Measurements from ENCODE around the gene FOXP1.

Gene FOXP1

DNA sequence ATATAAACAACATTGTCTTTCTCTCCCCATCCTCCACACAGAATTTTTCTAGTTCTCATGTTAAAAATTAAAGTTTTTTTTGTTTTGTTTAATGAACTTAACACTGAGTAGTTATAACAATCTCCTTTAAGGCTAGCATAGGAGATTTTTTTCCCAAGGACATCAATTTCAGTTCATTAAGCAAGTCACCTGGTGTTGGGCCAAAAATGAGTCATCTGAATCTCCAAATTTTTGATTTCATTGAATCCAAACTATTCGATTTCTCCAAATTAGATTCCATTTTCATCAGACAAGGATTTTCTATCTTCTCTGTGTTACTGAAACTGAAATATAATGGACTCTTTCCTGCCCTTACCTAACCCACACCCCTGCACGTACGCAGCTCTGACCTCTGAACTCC is 639.6 kb downstream of the FOXP1 start:
- H3K27ac ChIP-seq, result no peak overlapping the region
- no peaks in the 10 kb centered on the region for H3K27me3 ChIP-seq (ENCODE audit: control insufficient read depth, insufficient read depth, low read length)
- no peaks in the 10 kb centered on the region for H3K79me2 ChIP-seq
- no peaks in the 10 kb centered on the region for H3K4me1 ChIP-seq
- H3K9me3 ChIP-seq (ENCODE audit: control insufficient read depth, low read length), result no peaks in the 10 kb centered on the region
- no peak overlapping the region for H3K4me2 ChIP-seq (ENCODE audit: low read length)
- no peak overlapping the region for H3K4me3 ChIP-seq (ENCODE audit: low read depth, low read length)
- no peak overlapping the region for H3K9ac ChIP-seq
- no peak overlapping the region for H2AFZ ChIP-seq
- no peaks in the 10 kb centered on the region for H3K36me3 ChIP-seq (ENCODE audit: control insufficient read depth, insufficient read depth, low read length)
- no peak for TF ChIP-seq CTCF (IDR thresholded peaks at IDR 0.05)

- no peak for TF ChIP-seq CTCF (IDR thresholded peaks at IDR 0.05)
- no peak overlapping the region for H3K9ac ChIP-seq
These were observed 650.3 kb downstream of the FOXP1 start for GRCh38 chr3:70933105-70933810.

GRCh38 chr3:70930066-70930465 is 653.5 kb downstream of the FOXP1 start:
- TF ChIP-seq CTCF (IDR thresholded peaks at IDR 0.05), result no peak
- H3K9ac ChIP-seq, result no peak overlapping the region
- no peak overlapping the region for H3K27ac ChIP-seq
- no peaks in the 10 kb centered on the region for H3K27me3 ChIP-seq (ENCODE audit: control insufficient read depth, insufficient read depth, low read length)
- no peak overlapping the region for H3K4me3 ChIP-seq (ENCODE audit: low read depth, low read length)
- no peaks in the 10 kb centered on the region for H3K36me3 ChIP-seq (ENCODE audit: control insufficient read depth, insufficient read depth, low read length)
- no peaks in the 10 kb centered on the region for H3K79me2 ChIP-seq
- H2AFZ ChIP-seq, result no peak overlapping the region
- no peaks in the 10 kb centered on the region for H3K9me3 ChIP-seq (ENCODE audit: control insufficient read depth, low read length)
- no peak overlapping the region for H3K4me2 ChIP-seq (ENCODE audit: low read length)
- H3K4me1 ChIP-seq, result no peaks in the 10 kb centered on the region

More at GRCh38 chr3:70933105-70933810, 650.3 kb downstream of the FOXP1 start:
- no peak overlapping the region for H3K4me2 ChIP-seq (ENCODE audit: low read length)
- no peak overlapping the region for H3K4me3 ChIP-seq (ENCODE audit: low read depth, low read length)
- no peaks in the 10 kb centered on the region for H3K36me3 ChIP-seq (ENCODE audit: control insufficient read depth, insufficient read depth, low read length)
- no peaks in the 10 kb centered on the region for H3K9me3 ChIP-seq (ENCODE audit: control insufficient read depth, low read length)
- H3K79me2 ChIP-seq, result no peaks in the 10 kb centered on the region
- H2AFZ ChIP-seq, result no peak overlapping the region
- no peaks in the 10 kb centered on the region for H3K4me1 ChIP-seq
- H3K27ac ChIP-seq, result no peak overlapping the region
- no peaks in the 10 kb centered on the region for H3K27me3 ChIP-seq (ENCODE audit: control insufficient read depth, insufficient read depth, low read length)

- no peak for TF ChIP-seq CTCF (IDR thresholded peaks at IDR 0.05)
- H3K27ac ChIP-seq, result no peak overlapping the region
- H2AFZ ChIP-seq, result no peak overlapping the region
- no peak overlapping the region for H3K4me3 ChIP-seq (ENCODE audit: low read depth, low read length)
- no peaks in the 10 kb centered on the region for H3K4me1 ChIP-seq
- H3K36me3 ChIP-seq (ENCODE audit: control insufficient read depth, insufficient read depth, low read length), result no peaks in the 10 kb centered on the region
- no peak overlapping the region for H3K4me2 ChIP-seq (ENCODE audit: low read length)
- no peaks in the 10 kb centered on the region for H3K27me3 ChIP-seq (ENCODE audit: control insufficient read depth, insufficient read depth, low read length)
- no peaks in the 10 kb centered on the region for H3K79me2 ChIP-seq
- no peaks in the 10 kb centered on the region for H3K9me3 ChIP-seq (ENCODE audit: control insufficient read depth, low read length)
- H3K9ac ChIP-seq, result no peak overlapping the region
These were observed 656.3 kb downstream of the FOXP1 start for GRCh38 chr3:70927239-70927638.

DNA sequence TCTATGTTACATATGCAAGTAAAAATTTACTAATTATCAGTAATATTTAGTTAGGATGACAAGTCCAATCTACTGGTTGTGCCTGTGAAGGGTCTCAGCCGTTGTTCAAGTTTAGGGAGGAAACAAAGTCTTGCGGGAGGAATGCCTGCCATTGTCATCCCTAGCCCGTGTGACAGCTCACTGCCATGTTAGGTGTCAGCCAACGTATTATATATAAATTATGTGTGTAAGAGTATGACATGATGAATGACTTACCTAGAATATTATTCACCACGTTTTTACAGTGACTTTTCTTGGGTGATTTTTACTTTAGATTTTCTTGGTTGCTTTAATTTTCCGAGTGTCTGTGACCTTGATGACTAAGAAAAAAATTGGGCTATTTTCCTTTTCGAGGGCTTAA is 656.7 kb downstream of the FOXP1 start:
- no peak for TF ChIP-seq CTCF (IDR thresholded peaks at IDR 0.05)
- Histone ChIP-seq H3K4me3 (ENCODE audit: low read depth, low read length) (no peak overlapping the region), H3K4me2 (ENCODE audit: low read length) (no peak overlapping the region), H3K9ac (no peak overlapping the region), H3K79me2 (no peaks in the 10 kb centered on the region), H3K4me1 (no peaks in the 10 kb centered on the region), H3K27ac (no peak overlapping the region), H2AFZ (no peak overlapping the region), H3K9me3 (ENCODE audit: control insufficient read depth, low read length) (no peaks in the 10 kb centered on the region), H3K27me3 (ENCODE audit: control insufficient read depth, insufficient read depth, low read length) (no peaks in the 10 kb centered on the region), H3K36me3 (ENCODE audit: control insufficient read depth, insufficient read depth, low read length) (no peaks in the 10 kb centered on the region)

Measured in parathyroid adenoma (tissue), 2 donors.